Erythroblast (primary cell): ENCODE measurements around the gene CNDP2.

ENCODE experiments used
- GATA1 ChIP-seq: IDR thresholded peaks from 2 replicates; pipeline ENCODE4 v1.6.1; 2011; ENCODE audit warnings: low read depth, mild to moderate bottlenecking, control low read depth, low read length, moderate library complexity
- POLR2A ChIP-seq: IDR thresholded peaks from 2 replicates; pipeline ENCODE4 v1.6.1; 2011; ENCODE audit warnings: mild to moderate bottlenecking, low read length

DNA sequence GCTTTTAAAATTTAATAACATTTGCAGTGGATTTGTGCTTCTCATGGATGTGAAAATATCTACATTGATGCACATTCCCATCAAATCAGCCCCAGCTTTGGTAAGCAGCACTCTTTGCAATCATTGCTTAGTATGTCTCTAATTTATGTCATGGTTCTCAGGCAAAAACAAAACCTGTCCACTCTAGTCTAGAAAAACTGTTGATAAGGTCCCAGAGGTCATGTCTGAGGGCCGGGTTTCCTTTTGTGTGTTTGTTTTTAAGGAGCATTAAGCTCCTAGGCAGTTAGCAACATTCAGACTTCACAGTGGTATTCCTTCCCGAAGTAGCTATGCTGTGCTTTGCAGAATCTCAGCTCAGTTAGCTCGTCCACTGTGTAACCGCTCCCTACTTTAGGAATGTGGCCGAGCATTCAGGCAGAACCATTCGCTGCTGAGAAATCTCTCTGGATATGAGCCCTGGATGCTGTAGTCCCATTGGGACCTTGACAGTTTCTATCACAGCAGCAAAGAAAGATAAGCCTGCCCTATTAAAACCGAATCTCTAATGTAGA, 43.1 kb upstream of the CNDP2 start:
- TF ChIP-seq POLR2A = no peak
- no peak for TF ChIP-seq GATA1
